OCI-LY1 (cell line): Measurements from ENCODE around the gene PAPSS2.

Experiments
- H2AFZ ChIP-seq: fragments of 200-600 bp; sonication (generic), shearing (Covaris generic); 2 replicates; pipeline ENCODE4 v1.6.0; 2014; ENCODE audit warnings: antibody characterized with exemption, mild to moderate bottlenecking, low read length
- H3F3A ChIP-seq: fragments of 200-600 bp; sonication (generic), shearing (Covaris generic); 2 replicates; pipeline ENCODE4 v1.6.0; 2014; ENCODE audit warnings: mild to moderate bottlenecking, antibody characterized with exemption, low read length, moderate library complexity; ENCODE audit not compliant: insufficient read depth
- H3K27ac ChIP-seq: fragments of 200-600 bp; sonication (generic); 2 replicates; pipeline ENCODE4 v1.5.1; 2014; ENCODE audit warnings: low read length, mixed run types, mild to moderate bottlenecking, low read depth; ENCODE audit not compliant: poor library complexity, severe bottlenecking
- H3K27me3 ChIP-seq: fragments of 200-600 bp; sonication (generic); 2 replicates; pipeline ENCODE4 v1.6.0; 2014; ENCODE audit warnings: antibody characterized with exemption, mild to moderate bottlenecking, low read length, moderate library complexity; ENCODE audit not compliant: insufficient read depth
- H3K36me3 ChIP-seq: fragments of 200-600 bp; sonication (generic); 2 replicates; pipeline ENCODE4 v1.6.1; 2014; ENCODE audit warnings: mild to moderate bottlenecking, antibody characterized with exemption, low read length, moderate library complexity, mixed read lengths; ENCODE audit not compliant: insufficient read depth
- H3K4me1 ChIP-seq: fragments of 200-600 bp; sonication (generic); 2 replicates; pipeline ENCODE4 v1.5.1; 2014; ENCODE audit warnings: mild to moderate bottlenecking, low read length, moderate library complexity; ENCODE audit not compliant: insufficient read depth, severe bottlenecking
- H3K4me2 ChIP-seq: fragments of 200-600 bp; sonication (generic), shearing (Covaris generic); 2 replicates; pipeline ENCODE4 v1.6.1; 2014; ENCODE audit warnings: low read length
- H3K4me3 ChIP-seq: fragments of 200-600 bp; sonication (generic); 2 replicates; pipeline ENCODE4 v1.5.1; 2014; ENCODE audit warnings: low read length, low read depth, mild to moderate bottlenecking, mixed read lengths; ENCODE audit not compliant: poor library complexity, severe bottlenecking
- H3K79me2 ChIP-seq: fragments of 200-600 bp; shearing (Covaris generic); 2 replicates; pipeline ENCODE4 v1.6.1; 2016; ENCODE audit warnings: mixed run types, low read length, mixed read lengths; ENCODE audit not compliant: insufficient read depth
- H3K9ac ChIP-seq: fragments of 200-600 bp; sonication (generic), shearing (Covaris generic); 2 replicates; pipeline ENCODE4 v1.6.1; 2014; ENCODE audit warnings: mild to moderate bottlenecking, low read length, mixed read lengths
- H3K9me2 ChIP-seq: fragments of 200-600 bp; sonication (generic), shearing (Covaris generic); 2 replicates; pipeline ENCODE4 v1.6.1; 2014; ENCODE audit warnings: low read depth, mild to moderate bottlenecking, low read length, mixed read lengths
- H3K9me3 ChIP-seq: fragments of 200-600 bp; shearing (Covaris generic); 2 replicates; pipeline ENCODE4 v1.6.1; 2014; ENCODE audit warnings: low read length, mixed read lengths
- H4K20me1 ChIP-seq: fragments of 200-600 bp; sonication (generic), shearing (Covaris generic); 2 replicates; pipeline ENCODE4 v1.6.0; 2016; ENCODE audit warnings: mild to moderate bottlenecking, low read length; ENCODE audit not compliant: insufficient read depth
- CTCF ChIP-seq: fragments of 200-600 bp; sonication (generic), shearing (Covaris generic); IDR thresholded peaks from 2 replicates; pipeline ENCODE4 v1.5.1; 2017; ENCODE audit warnings: mild to moderate bottlenecking, antibody characterized with exemption, low read length, moderate library complexity, mixed read lengths
- EZH2 ChIP-seq: fragments of 200-600 bp; sonication (generic), shearing (Covaris generic); IDR thresholded peaks from 2 replicates; pipeline ENCODE4 v1.8.0; 2017; ENCODE audit warnings: borderline replicate concordance, mixed run types, mild to moderate bottlenecking, antibody characterized with exemption, low read length, moderate library complexity, mixed read lengths

The PAPSS2 gene

DNA sequence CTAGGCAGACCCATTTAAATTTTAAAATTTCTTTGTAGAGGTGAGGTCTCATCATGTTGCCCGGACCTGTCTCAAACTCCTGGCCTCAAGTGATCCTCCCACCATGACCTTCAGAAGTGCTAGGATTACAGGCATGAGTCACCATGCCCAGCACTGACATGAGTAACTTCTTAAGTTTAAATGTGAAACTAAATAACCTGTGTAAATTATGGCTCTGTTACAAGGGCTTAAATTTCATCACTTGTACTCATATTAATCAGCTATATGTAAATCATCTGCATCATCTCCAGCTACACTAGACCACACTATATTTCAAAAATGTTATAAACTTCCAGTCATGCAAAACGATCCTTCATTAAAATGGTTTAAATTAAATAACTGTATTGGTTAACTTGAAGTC is 102.2 kb downstream of the PAPSS2 start:
- Histone ChIP-seq H4K20me1 (no peaks in the 10 kb centered on the region), H3K27me3 (no peaks in the 10 kb centered on the region), H3F3A (no peaks in the 10 kb centered on the region), H3K9ac (no peak overlapping the region), H3K4me1 (no peaks in the 10 kb centered on the region), H3K9me2 (no peaks in the 10 kb centered on the region), H3K27ac (no peak overlapping the region), H3K4me2 (no peak overlapping the region), H3K9me3 (no peaks in the 10 kb centered on the region), H3K36me3 (peaks cover 38% of the 10 kb centered on the region), H2AFZ (no peak overlapping the region), H3K4me3 (no peak overlapping the region), H3K79me2 (no peaks in the 10 kb centered on the region)
- no peak for TF ChIP-seq EZH2
- no peak for TF ChIP-seq CTCF

- Histone ChIP-seq H3K4me3 (no peak overlapping the region), H3K9me3 (no peaks in the 10 kb centered on the region), H3K4me2 (no peak overlapping the region), H4K20me1 (no peaks in the 10 kb centered on the region), H2AFZ (no peak overlapping the region), H3F3A (no peaks in the 10 kb centered on the region), H3K27me3 (no peaks in the 10 kb centered on the region), H3K9ac (no peak overlapping the region), H3K36me3 (peaks cover 51% of the 10 kb centered on the region), H3K9me2 (no peaks in the 10 kb centered on the region), H3K27ac (no peak overlapping the region), H3K79me2 (no peaks in the 10 kb centered on the region), H3K4me1 (no peaks in the 10 kb centered on the region)
- TF ChIP-seq EZH2 (no peak), CTCF (no peak)
Measured at GRCh38 chr10:87763086-87763861, 103.6 kb downstream of the PAPSS2 start.

DNA sequence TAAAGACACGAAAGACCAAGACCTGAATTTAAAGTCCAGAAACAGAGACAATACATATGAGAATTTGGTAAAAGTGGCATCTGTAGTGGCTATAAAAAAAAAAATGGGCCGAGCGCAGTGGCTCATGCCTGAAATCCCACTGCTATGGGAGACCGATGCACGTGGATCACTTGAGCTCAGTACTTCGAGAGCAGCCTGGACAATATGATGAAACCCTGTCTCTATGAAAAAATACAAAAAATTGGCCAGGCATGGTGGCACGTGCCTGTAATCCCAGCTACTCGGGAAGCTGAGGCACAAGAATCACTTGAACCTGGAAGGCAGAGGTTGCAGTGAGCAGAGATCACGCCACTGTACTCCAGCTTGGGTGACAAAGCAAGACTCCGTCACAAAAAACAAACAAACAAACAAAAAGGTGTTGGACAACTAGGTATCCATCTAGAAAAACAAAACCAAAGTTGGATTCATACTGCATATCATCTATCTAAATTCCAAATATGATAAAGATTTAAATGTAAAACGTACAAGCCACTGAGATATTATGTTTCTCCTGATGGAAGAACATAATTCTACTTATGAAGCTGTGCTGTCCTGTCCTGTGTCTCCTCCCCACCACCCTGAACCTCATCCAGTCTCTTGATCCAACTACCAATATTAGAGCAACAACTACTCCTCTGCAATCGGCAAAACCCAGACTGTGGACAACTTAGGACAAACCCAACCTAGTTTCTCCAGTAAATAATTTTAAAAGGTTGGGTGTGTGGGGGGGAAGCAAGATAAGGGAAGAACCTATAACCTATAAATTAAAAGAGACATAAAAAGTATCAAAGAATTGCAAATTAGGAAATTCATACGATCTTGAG is 104.6 kb downstream of the PAPSS2 start:
- no peaks in the 10 kb centered on the region for H3K4me1 ChIP-seq
- H3K27ac ChIP-seq, result no peak overlapping the region
- H3K9me3 ChIP-seq, result no peaks in the 10 kb centered on the region
- H4K20me1 ChIP-seq, result no peaks in the 10 kb centered on the region
- H3K36me3 ChIP-seq, result peaks cover 53% of the 10 kb centered on the region
- H3F3A ChIP-seq, result no peaks in the 10 kb centered on the region
- H3K9ac ChIP-seq, result no peak overlapping the region
- H3K27me3 ChIP-seq, result no peaks in the 10 kb centered on the region
- H3K4me3 ChIP-seq, result no peak overlapping the region
- H3K79me2 ChIP-seq, result no peaks in the 10 kb centered on the region
- H3K9me2 ChIP-seq, result no peaks in the 10 kb centered on the region
- H3K4me2 ChIP-seq, result no peak overlapping the region
- no peak overlapping the region for H2AFZ ChIP-seq
- TF ChIP-seq CTCF (no peak), EZH2 (no peak)
